Activated CD8-positive, alpha-beta T cell treated with anti-CD3 and anti-CD28 coated beads for 36 hours (primary cell): Measurements from ENCODE around the gene CCL13. TPM values are rescaled to one million over a fixed set of nuclear protein-coding genes. Genes with fewer than 3 reads are reported as not detected.
A peak's percentile ranks its signal among the peaks of the same experiment; 100 is the strongest.

ENCODE experiments used
- ATAC-seq: fragments of 200-7000 bp; cut with Tn5 transposase; one replicate; pipeline ENCODE4 v1.10.0; 2021; ENCODE audit warnings: mild to moderate bottlenecking, moderate library complexity
- CTCF ChIA-PET: fragments of 350-600 bp; sonication (Branson Sonifier 250); formaldehyde crosslinking; loops from one replicate; lab custom pipeline; 2021; ENCODE audit warnings: antibody characterized with exemption; lab: Charles Lee
- POLR2A ChIA-PET: fragments of 350-600 bp; sonication (Branson Sonifier 250); formaldehyde crosslinking; loops from one replicate; lab custom pipeline; 2021; ENCODE audit warnings: antibody characterized with exemption; lab: Charles Lee
- DNase-seq: peaks from one replicate; pipeline ENCODE4 v3.0.0-alpha.2; 2020
- H3K27ac Mint-ChIP-seq: one replicate; pipeline ENCODE4 v1.8.0; 2021; ENCODE audit warnings: mild to moderate bottlenecking, mixed read lengths
- H3K27me3 Mint-ChIP-seq: one replicate; pipeline ENCODE4 v1.8.0; 2021; ENCODE audit warnings: mixed read lengths
- H3K36me3 Mint-ChIP-seq: one replicate; pipeline ENCODE4 v1.8.0; 2021; ENCODE audit warnings: low read depth, mixed read lengths
- H3K4me1 Mint-ChIP-seq: one replicate; pipeline ENCODE4 v1.8.0; 2021; ENCODE audit warnings: low read depth, mixed read lengths
- H3K4me3 Mint-ChIP-seq: one replicate; pipeline ENCODE4 v1.8.0; 2021; ENCODE audit warnings: mild to moderate bottlenecking, moderate library complexity, mixed read lengths
- H3K9me3 Mint-ChIP-seq: one replicate; pipeline ENCODE4 v1.8.0; 2021; ENCODE audit warnings: mixed read lengths
- CTCF ChIP-seq: fragments of 200-600 bp; IDR thresholded peaks from one replicate; pipeline ENCODE4 v1.8.0; 2022; ENCODE audit warnings: antibody characterized with exemption, mild to moderate bottlenecking
- intact Hi-C: fragments of 100-400 bp; cut with micrococcal nuclease; formaldehyde crosslinking; loops from one replicate; pipeline ENCODE4 v1.10.0; 2022
- total RNA-seq, 2 experiments: library from RNA; stranded (reverse); gene quantifications; one replicate each; pipeline ENCODE4 v1.2.3, GENCODE V29; 2021

CCL13 gene
- total RNA-seq, 2 experiments from 2014 or later, result not detected

- peaks cover 13% of the 10 kb centered on the region for H3K4me1 Mint-ChIP-seq
- no peak for TF ChIP-seq CTCF
- H3K27me3 Mint-ChIP-seq, result peaks cover 2% of the 10 kb centered on the region
- ATAC-seq (peak; percentile 51), DNase-seq (no peak)
- ChIA-PET CTCF (interaction anchor here (0.9 to 3.4 kb wide), 3 partner anchors 10 to 171 kb away, joined by 3 to 26 read pairs (median 12); no protein-coding TSS in a partner anchor), POLR2A (no interaction called here)
- intact Hi-C loops, result no loop called here
- no peak overlapping the region for H3K27ac Mint-ChIP-seq
- no peak overlapping the region for H3K4me3 Mint-ChIP-seq
- H3K9me3 Mint-ChIP-seq, result no peaks in the 10 kb centered on the region
- no peaks in the 10 kb centered on the region for H3K36me3 Mint-ChIP-seq
Observed at GRCh38 chr17:34370997-34371395, 14.7 kb downstream of the CCL13 start.

- no peak for TF ChIP-seq CTCF
- intact Hi-C loops, result no loop called here
- no peak for ATAC-seq
Observed at GRCh38 chr17:34371405-34372100, 15.3 kb downstream of the CCL13 start.

DNA sequence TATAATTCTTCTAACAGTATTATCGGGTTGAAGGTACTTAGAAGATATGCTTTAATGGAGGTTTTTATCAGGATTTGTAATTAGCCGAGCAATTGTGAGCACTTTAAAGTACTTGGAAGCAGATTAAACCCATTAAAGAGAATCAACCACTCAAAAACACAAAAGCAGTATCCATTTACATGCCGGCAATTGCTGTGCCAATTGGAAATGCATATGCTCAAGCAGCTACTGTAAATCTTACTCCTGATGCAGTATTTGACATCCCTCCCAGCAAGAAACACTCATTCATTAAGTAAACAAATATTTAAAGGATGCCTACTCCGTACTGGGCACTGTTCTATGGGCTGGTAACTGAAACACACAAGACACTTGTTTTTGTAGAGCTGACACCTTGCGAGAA, 18.2 kb downstream of the CCL13 start:
- ChIA-PET CTCF (interaction anchor here (1.2 kb wide), 1 partner anchor 13 kb away, joined by 7 read pairs; no protein-coding TSS in a partner anchor), POLR2A (no interaction called here)
- ATAC-seq, result no peak
- no peak overlapping the region for H3K27ac Mint-ChIP-seq
- H3K4me3 Mint-ChIP-seq, result no peak overlapping the region
- H3K27me3 Mint-ChIP-seq, result peaks cover 2% of the 10 kb centered on the region
- peaks cover 35% of the 10 kb centered on the region for H3K4me1 Mint-ChIP-seq
- TF ChIP-seq CTCF, result no peak
- H3K36me3 Mint-ChIP-seq, result no peaks in the 10 kb centered on the region
- H3K9me3 Mint-ChIP-seq, result no peaks in the 10 kb centered on the region
- intact Hi-C loops, result no loop called here
- DNase-seq, result no peak

More at GRCh38 chr17:34371405-34372100, 15.3 kb downstream of the CCL13 start:
- Mint-ChIP-seq H3K4me3 (no peak overlapping the region), H3K27ac (no peak overlapping the region), H3K36me3 (no peaks in the 10 kb centered on the region), H3K27me3 (peaks cover 2% of the 10 kb centered on the region), H3K4me1 (peaks cover 11% of the 10 kb centered on the region), H3K9me3 (no peaks in the 10 kb centered on the region)
- no peak for DNase-seq
- CTCF ChIA-PET, result interaction anchor here (0.9 to 3.4 kb wide), 3 partner anchors 10 to 171 kb away, joined by 3 to 26 read pairs (median 12); no protein-coding TSS in a partner anchor
- POLR2A ChIA-PET, result no interaction called here

DNA sequence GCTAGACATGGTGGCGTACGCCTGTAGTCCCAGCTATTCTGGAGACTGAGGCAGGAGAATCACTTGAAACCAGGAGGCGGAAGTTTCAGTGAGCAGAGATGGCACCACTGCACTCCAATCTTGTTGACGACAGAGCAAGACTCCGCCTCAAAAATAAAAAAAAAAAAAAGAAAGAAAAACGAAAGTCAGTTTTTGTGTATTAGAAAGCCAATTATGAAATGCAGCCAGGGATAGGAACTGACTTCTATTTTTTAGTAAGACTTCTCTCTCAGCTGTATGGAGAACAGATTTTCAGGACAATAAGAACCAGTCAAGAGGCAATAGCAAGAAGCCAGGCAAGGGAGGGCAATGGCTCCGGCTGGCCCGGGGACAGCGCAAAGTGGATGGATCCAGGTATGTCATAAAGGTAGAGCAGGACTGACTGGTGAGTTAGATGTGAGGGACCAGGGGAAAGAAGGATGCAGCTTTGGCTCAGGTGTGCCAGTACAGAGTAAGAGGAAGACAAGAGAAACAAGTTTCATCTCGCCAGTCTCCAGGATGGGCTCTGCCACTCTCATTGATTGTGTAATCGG, 19.2 kb downstream of the CCL13 start:
- TF ChIP-seq CTCF, result no peak
- intact Hi-C loops, result no loop called here
- Mint-ChIP-seq H3K27me3 (peaks cover 4% of the 10 kb centered on the region), H3K27ac (no peak overlapping the region), H3K4me3 (no peak overlapping the region), H3K9me3 (no peaks in the 10 kb centered on the region), H3K36me3 (no peaks in the 10 kb centered on the region), H3K4me1 (peaks cover 43% of the 10 kb centered on the region)
- ChIA-PET CTCF (no interaction called here), POLR2A (no interaction called here)
- DNase-seq (no peak), ATAC-seq (no peak)
